T-cell (primary cell): ENCODE measurements around the gene ETS1. TPM values are rescaled to one million over a fixed set of nuclear protein-coding genes. Genes with fewer than 3 reads are reported as not detected.

ENCODE experiments used
- ATAC-seq, 4 experiments: fragments of 200-7000 bp in 3 of 4; fragments of 150-1000 bp in 1 of 4; cut with Tn5 transposase; replicated peaks in 1 of 4; 1 replicate in 3 of 4; 2 replicates in 1 of 4; pipeline ENCODE4 v1.10.0; 2021; ENCODE audit warnings: moderate library complexity in 3 of 4, mild to moderate bottlenecking in 2 of 4, moderate number of reproducible peaks in 1 of 4
- CTCF ChIA-PET, 2 donors: fragments of 300-600 bp; sonication (Branson Sonifier 250); formaldehyde crosslinking; loops; one replicate each; lab custom pipeline; 2022; ENCODE audit warnings: antibody characterized with exemption in 2 of 2; lab: Charles Lee
- POLR2A ChIA-PET, 2 donors: fragments of 300-600 bp; sonication (Branson Sonifier 250); formaldehyde crosslinking; loops; one replicate each; lab custom pipeline; 2022; ENCODE audit warnings: antibody characterized with exemption in 2 of 2; lab: Charles Lee
- DNase-seq, 35 experiments: peaks; one replicate each; pipeline versions ENCODE4 v3.0.0 to v3.0.0-alpha.2; 2013 to 2023
- H3K27ac ChIP-seq: one replicate; pipeline ENCODE4 v1.5.1; 2013; ENCODE audit warnings: low read length
- H3K27me3 ChIP-seq, 2 experiments: replicated peaks in 1 of 2; 1 replicate in 1 of 2; 2 replicates in 1 of 2; pipeline versions ENCODE4 v1.6.1 to v1.7.0; 2013; ENCODE audit warnings: low read length in 1 of 2, mixed read lengths in 1 of 2; ENCODE audit not compliant: control insufficient read depth in 2 of 2, insufficient read depth in 2 of 2; ENCODE audit errors: extremely low read depth in 1 of 2
- H3K36me3 ChIP-seq, 2 donors: 1 replicate in 1 of 2; 2 replicates in 1 of 2; pipeline versions ENCODE4 v1.6.1 to v1.7.0; 2013; ENCODE audit warnings: low read length in 1 of 2; ENCODE audit not compliant: control insufficient read depth in 2 of 2, insufficient read depth in 1 of 2; ENCODE audit errors: extremely low read depth in 1 of 2
- H3K4me1 ChIP-seq, 2 experiments: 1 replicate in 1 of 2; 2 replicates in 1 of 2; pipeline versions ENCODE4 v1.6.1 to v1.7.0; 2013; ENCODE audit warnings: low read length in 2 of 2, mixed read lengths in 1 of 2; ENCODE audit not compliant: insufficient read depth in 2 of 2, control insufficient read depth in 1 of 2; ENCODE audit errors: extremely low read depth in 1 of 2
- H3K4me3 ChIP-seq, 2 donors: 1 replicate in 1 of 2; 2 replicates in 1 of 2; pipeline versions ENCODE4 v1.5.1 to v1.7.0; 2013; ENCODE audit warnings: mild to moderate bottlenecking in 2 of 2, low read length in 1 of 2, moderate library complexity in 1 of 2; ENCODE audit not compliant: control insufficient read depth in 1 of 2; ENCODE audit errors: extremely low read depth in 1 of 2
- H3K9me3 ChIP-seq: 2 replicates; pipeline ENCODE4 v1.7.0; 2013
- H3K27ac Mint-ChIP-seq, 2 donors: one replicate each; pipeline ENCODE4 v1.8.0; 2020 to 2021; ENCODE audit warnings: mild to moderate bottlenecking in 2 of 2, mixed read lengths in 2 of 2
- H3K27me3 Mint-ChIP-seq, 2 donors: one replicate each; pipeline ENCODE4 v1.8.0; 2021 to 2022; ENCODE audit warnings: mixed read lengths in 2 of 2
- H3K36me3 Mint-ChIP-seq: one replicate; pipeline ENCODE4 v1.8.0; 2021; ENCODE audit warnings: mixed read lengths
- H3K4me1 Mint-ChIP-seq, 3 donors: one replicate each; pipeline ENCODE4 v1.8.0; 2020 to 2022; ENCODE audit warnings: mixed read lengths in 3 of 3, mild to moderate bottlenecking in 1 of 3
- H3K4me3 Mint-ChIP-seq, 3 donors: one replicate each; pipeline ENCODE4 v1.8.0; 2020 to 2022; ENCODE audit warnings: mild to moderate bottlenecking in 3 of 3, mixed read lengths in 3 of 3, moderate library complexity in 3 of 3
- H3K9me3 Mint-ChIP-seq, 3 donors: one replicate each; pipeline ENCODE4 v1.8.0; 2020 to 2022; ENCODE audit warnings: mixed read lengths in 3 of 3
- WGBS: methylation state at CpG from one replicate; pipeline ENCODE4 v1.1.5; 2013; ENCODE audit warnings: missing lambda C conversion rate; ENCODE audit not compliant: insufficient coverage; 5-methylcytosine and 5-hydroxymethylcytosine counted together
- total RNA-seq, 35 experiments: library from RNA in 6 of 35; stranded (reverse) in 6 of 35; fragments of 120-200 nt in 1 of 35; gene quantifications; one replicate each; pipeline versions ENCODE4 v1.2.1 to v1.2.4 and lab custom pipeline; 2013 to 2026

ETS1 gene
- total RNA-seq, 5 donors from 2014 or later (not counting 1 experiment from before 2014, with no cell fraction given): 773 to 1,065 (median 854) TPM

DNA sequence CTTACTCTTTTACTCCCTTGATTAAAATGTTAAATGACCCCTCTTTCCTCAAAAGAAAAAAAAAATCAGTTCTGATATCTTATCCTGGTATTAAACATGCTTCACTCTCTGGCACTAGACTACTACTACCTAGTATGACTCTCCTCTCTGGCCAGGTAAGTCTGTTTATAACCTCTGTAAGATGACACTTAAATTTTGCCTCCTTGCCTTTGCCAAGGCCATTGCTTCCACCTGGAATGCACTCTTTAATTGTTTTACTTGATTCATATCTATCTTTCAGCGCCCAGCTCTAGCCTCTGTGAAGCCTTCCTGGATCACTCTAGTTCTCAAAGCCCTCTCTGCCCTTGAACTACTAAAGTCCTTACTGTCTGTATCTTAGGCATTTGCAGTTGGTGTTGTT is 170.4 kb downstream of the ETS1 start:
- POLR2A ChIA-PET: interaction anchor here (0.5 to 0.8 kb wide), 5 partner anchors 16 to 132 kb away, joined by 3 to 5 read pairs (median 3); no protein-coding TSS in a partner anchor
- peaks cover 10 to 41% of the 10 kb centered on the region in 2 experiments for H3K4me1 ChIP-seq
- Mint-ChIP-seq H3K36me3 (no peaks in the 10 kb centered on the region), H3K4me3 (peak overlapping the region in 1 of 3 donors; percentile 4), H3K4me1 (peaks cover 52 to 61% (median 60%) of the 10 kb centered on the region in 3 donors), H3K27me3 (no peaks in the 10 kb centered on the region), H3K27ac (peak overlapping the region; percentile 42 to 60), H3K9me3 (no peaks in the 10 kb centered on the region)
- ATAC-seq (no peak), DNase-seq (no peak)
- WGBS: no CpG with 5 or more reads among the region's 1 CpG
- no peaks in the 10 kb centered on the region for H3K9me3 ChIP-seq
- H3K36me3 ChIP-seq: no peaks in the 10 kb centered on the region
- H3K4me3 ChIP-seq: no peak overlapping the region
- H3K27me3 ChIP-seq: no peaks in the 10 kb centered on the region
- CTCF ChIA-PET: interaction anchor here in 1 of 2 donors (0.9 to 1.4 kb wide), 4 partner anchors 11 to 340 kb away, joined by 3 to 4 read pairs (median 3); no protein-coding TSS in a partner anchor
- H3K27ac ChIP-seq: no peak overlapping the region

GRCh38 chr11:128415539-128415938 is 171.8 kb downstream of the ETS1 start:
- DNase-seq (peak in 1 of 35 experiments; percentile 35), ATAC-seq (no peak)
- H3K27me3 Mint-ChIP-seq: no peaks in the 10 kb centered on the region
- H3K27ac Mint-ChIP-seq: no peak overlapping the region
- Histone ChIP-seq H3K4me3 (no peak overlapping the region), H3K27ac (no peak overlapping the region), H3K9me3 (no peaks in the 10 kb centered on the region), H3K36me3 (no peaks in the 10 kb centered on the region), H3K4me1 (peaks cover 3 to 38% of the 10 kb centered on the region in 2 experiments), H3K27me3 (no peaks in the 10 kb centered on the region)
- no peak overlapping the region for H3K4me3 Mint-ChIP-seq
- no peaks in the 10 kb centered on the region for H3K9me3 Mint-ChIP-seq
- peaks cover 53 to 59% (median 58%) of the 10 kb centered on the region in 3 donors for H3K4me1 Mint-ChIP-seq
- ChIA-PET CTCF (interaction anchor here in 1 of 2 donors (0.6 kb wide), 1 partner anchor 317 kb away, joined by 3 read pairs; no protein-coding TSS in a partner anchor), POLR2A (no interaction called here)
- WGBS: no CpG with 5 or more reads among the region's 3 CpGs
- H3K36me3 Mint-ChIP-seq: no peaks in the 10 kb centered on the region

DNA sequence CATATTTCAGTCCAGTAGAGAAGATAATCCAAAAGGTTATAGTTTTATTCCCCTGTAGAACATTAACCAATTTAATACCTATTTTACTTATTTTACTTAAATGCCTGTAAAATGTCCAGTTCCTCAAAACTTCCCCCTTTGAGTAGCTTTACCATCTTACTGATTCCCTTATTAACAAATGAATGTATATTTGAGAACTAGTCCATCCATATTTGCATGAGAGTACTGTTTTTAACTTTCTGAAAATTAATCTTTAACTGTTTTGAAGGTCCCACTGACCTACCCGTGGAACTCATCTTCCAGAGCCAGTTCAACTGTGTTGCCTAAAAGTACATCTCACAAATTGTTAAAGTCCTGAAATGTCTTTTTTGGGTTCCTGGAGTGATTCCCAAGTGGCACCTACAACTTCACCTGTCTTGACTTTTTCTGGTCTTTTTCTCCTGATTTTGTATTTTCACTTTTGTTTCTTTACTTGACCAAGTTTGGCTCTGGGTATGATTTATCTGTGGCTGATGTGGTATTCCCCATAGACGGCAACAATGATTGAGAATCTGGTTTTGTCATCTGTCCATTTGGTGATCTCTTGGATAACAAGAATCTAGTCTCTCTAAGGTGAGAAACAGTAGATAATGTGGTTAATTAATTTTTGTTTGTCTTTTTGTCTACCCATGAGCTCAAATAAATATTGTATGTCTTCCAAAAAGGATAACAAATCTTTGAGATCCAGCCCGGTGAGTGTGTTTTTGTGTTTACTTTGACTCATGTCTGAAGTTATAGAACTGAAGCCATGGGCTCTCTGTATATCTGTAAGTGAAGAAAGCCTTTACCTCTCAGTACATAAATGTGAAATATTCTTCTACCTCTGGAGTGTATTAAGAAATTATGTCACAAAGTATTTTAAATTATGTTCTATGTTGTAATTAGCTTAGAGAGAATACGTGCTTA is 174.2 kb downstream of the ETS1 start:
- 76% methylated on average over 2 of the region's 4 CpGs for WGBS
- H3K9me3 Mint-ChIP-seq: no peaks in the 10 kb centered on the region
- H3K4me3 ChIP-seq: no peak overlapping the region
- CTCF ChIA-PET: interaction anchor here in 1 of 2 donors (0.6 kb wide), 1 partner anchor 241 kb away, joined by 4 read pairs; no protein-coding TSS in a partner anchor
- peaks cover 56 to 69% (median 68%) of the 10 kb centered on the region in 3 donors for H3K4me1 Mint-ChIP-seq
- H3K27me3 ChIP-seq: no peaks in the 10 kb centered on the region
- no peaks in the 10 kb centered on the region for H3K36me3 ChIP-seq
- peak overlapping the region; percentile 38 to 40 for H3K27ac Mint-ChIP-seq
- ATAC-seq (no peak), DNase-seq (no peak)
- no peaks in the 10 kb centered on the region for H3K36me3 Mint-ChIP-seq
- no peaks in the 10 kb centered on the region for H3K9me3 ChIP-seq
- H3K4me1 ChIP-seq: peaks cover 0 to 30% of the 10 kb centered on the region in 2 experiments
- no peaks in the 10 kb centered on the region for H3K27me3 Mint-ChIP-seq
- peak overlapping the region in 1 of 3 donors; percentile 52 for H3K4me3 Mint-ChIP-seq
- no peak overlapping the region for H3K27ac ChIP-seq
- POLR2A ChIA-PET: interaction anchor here in 1 of 2 donors (0.6 to 1.4 kb wide), 4 partner anchors 10 to 121 kb away, joined by 3 read pairs; no protein-coding TSS in a partner anchor

GRCh38 chr11:128411812-128412211 is 175.5 kb downstream of the ETS1 start:
- WGBS: no CpG with 5 or more reads among the region's 5 CpGs
- H3K9me3 ChIP-seq: no peaks in the 10 kb centered on the region
- Mint-ChIP-seq H3K4me1 (peaks cover 44 to 61% (median 58%) of the 10 kb centered on the region in 3 donors), H3K4me3 (peak overlapping the region in 2 of 3 donors; percentile 42 to 54), H3K36me3 (no peaks in the 10 kb centered on the region), H3K9me3 (no peaks in the 10 kb centered on the region), H3K27ac (peak overlapping the region; percentile 81 to 91), H3K27me3 (no peaks in the 10 kb centered on the region)
- POLR2A ChIA-PET: interaction anchor here (0.6 to 1.0 kb wide), 5 partner anchors 75 to 167 kb away, joined by 3 to 13 read pairs (median 9); no protein-coding TSS in a partner anchor
- CTCF ChIA-PET: interaction anchor here (0.6 to 1.1 kb wide), 4 partner anchors 9 to 94 kb away, joined by 3 to 6 read pairs (median 4); no protein-coding TSS in a partner anchor
- H3K4me3 ChIP-seq: no peak overlapping the region
- DNase-seq (peak in 12 of 35 experiments; percentile 6 to 49 (median 16)), ATAC-seq (peak in 3 of 4 experiments; percentile 54 to 68 (median 66))
- H3K4me1 ChIP-seq: peaks cover 0 to 18% of the 10 kb centered on the region in 2 experiments
- no peaks in the 10 kb centered on the region for H3K36me3 ChIP-seq
- H3K27ac ChIP-seq: no peak overlapping the region
- no peaks in the 10 kb centered on the region for H3K27me3 ChIP-seq

- Histone ChIP-seq H3K9me3 (no peaks in the 10 kb centered on the region), H3K27me3 (no peaks in the 10 kb centered on the region), H3K36me3 (no peaks in the 10 kb centered on the region), H3K4me1 (peaks cover 0 to 18% of the 10 kb centered on the region in 2 experiments), H3K4me3 (no peak overlapping the region), H3K27ac (no peak overlapping the region)
- POLR2A ChIA-PET: no interaction called here
- ATAC-seq (no peak), DNase-seq (no peak)
- CTCF ChIA-PET: no interaction called here
- no peaks in the 10 kb centered on the region for H3K36me3 Mint-ChIP-seq
- H3K4me3 Mint-ChIP-seq: no peak overlapping the region
- H3K27me3 Mint-ChIP-seq: no peaks in the 10 kb centered on the region
- H3K27ac Mint-ChIP-seq: no peak overlapping the region
- H3K9me3 Mint-ChIP-seq: no peaks in the 10 kb centered on the region
- H3K4me1 Mint-ChIP-seq: peaks cover 42 to 60% (median 57%) of the 10 kb centered on the region in 3 donors
These were observed 176.2 kb downstream of the ETS1 start for GRCh38 chr11:128411150-128411549.

DNA sequence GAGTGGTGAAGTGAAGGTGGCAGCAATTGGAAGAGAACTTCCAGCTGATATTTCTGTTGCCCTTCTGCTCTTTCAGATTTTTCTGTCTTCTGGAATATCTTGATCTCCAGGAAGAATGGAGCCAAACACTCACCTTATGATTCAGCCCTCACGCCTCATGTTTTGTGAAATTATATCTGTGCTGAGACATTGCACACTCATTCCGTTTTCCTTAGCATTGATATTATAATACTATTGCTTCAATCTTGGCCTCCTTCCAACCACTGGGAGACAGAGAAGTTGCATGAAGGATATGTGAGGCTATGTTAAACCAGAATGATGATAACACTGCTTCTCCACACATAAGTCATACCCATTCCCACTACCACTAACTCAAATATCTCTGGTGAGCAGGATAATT is 177.9 kb downstream of the ETS1 start:
- Mint-ChIP-seq H3K9me3 (no peaks in the 10 kb centered on the region), H3K27me3 (no peaks in the 10 kb centered on the region), H3K4me3 (no peak overlapping the region), H3K27ac (peak overlapping the region in 1 of 2 donors; percentile 13), H3K4me1 (peaks cover 42 to 68% (median 58%) of the 10 kb centered on the region in 3 donors), H3K36me3 (no peaks in the 10 kb centered on the region)
- Histone ChIP-seq H3K9me3 (no peaks in the 10 kb centered on the region), H3K27me3 (no peaks in the 10 kb centered on the region), H3K4me3 (no peak overlapping the region), H3K27ac (no peak overlapping the region), H3K4me1 (peaks cover 0 to 18% of the 10 kb centered on the region in 2 experiments), H3K36me3 (no peaks in the 10 kb centered on the region)
- ATAC-seq: no peak
- ChIA-PET POLR2A (no interaction called here), CTCF (interaction anchor here in 1 of 2 donors (0.6 to 1.6 kb wide), 2 partner anchors 8 to 247 kb away, joined by 3 to 5 read pairs; no protein-coding TSS in a partner anchor)
- WGBS: no CpG with 5 or more reads among the region's 2 CpGs
- DNase-seq: no peak
